GM18951 (cell line): Measurements from ENCODE around the gene INPP5B.

Experiments
- POLR2A ChIP-seq: IDR thresholded peaks from 4 replicates; pipeline ENCODE4 v1.6.1; 2011; ENCODE audit warnings: mild to moderate bottlenecking; ENCODE audit not compliant: insufficient read length, insufficient read depth; ENCODE audit errors: extremely low read depth
- in situ Hi-C: fragments of 300-500 bp; cut with MboI; formaldehyde crosslinking; loops from one replicate; pipeline ENCODE4 v1.12.0; 2022; ENCODE audit warnings: low sequenced_read_pairs, mixed read lengths, inconsistent platforms; ENCODE audit not compliant: unreplicated experiment

The INPP5B gene

GRCh38 chr1:37821481-37821880 is 125.4 kb downstream of the INPP5B start:
- TF ChIP-seq POLR2A, result no peak
- in situ Hi-C loops, result no loop called here

- in situ Hi-C loops, result no loop called here
- TF ChIP-seq POLR2A, result no peak
These were observed 129.4 kb downstream of the INPP5B start for GRCh38 chr1:37817481-37817880.

- no peak for TF ChIP-seq POLR2A
- in situ Hi-C loops, result no loop called here
These were observed 132.6 kb downstream of the INPP5B start for GRCh38 chr1:37814252-37814651.

- in situ Hi-C loops, result no loop called here
- TF ChIP-seq POLR2A, result no peak
These were observed 133.2 kb downstream of the INPP5B start for GRCh38 chr1:37813529-37814145.

- in situ Hi-C loops, result no loop called here
- no peak for TF ChIP-seq POLR2A
These were observed 135.7 kb downstream of the INPP5B start for GRCh38 chr1:37811027-37811655.
